ENCODE measurements around the gene RAPGEF6. TPM values are rescaled to one million over a fixed set of nuclear protein-coding genes. Genes with fewer than 3 reads are reported as not detected.
A peak's percentile ranks its signal among the peaks of the same experiment; 100 is the strongest.

Gene RAPGEF6
- total and polyA plus RNA-seq, 2 of the 4 experiments (the other 2 are of a cell fraction) = 5.8 to 18.8 TPM

DNA sequence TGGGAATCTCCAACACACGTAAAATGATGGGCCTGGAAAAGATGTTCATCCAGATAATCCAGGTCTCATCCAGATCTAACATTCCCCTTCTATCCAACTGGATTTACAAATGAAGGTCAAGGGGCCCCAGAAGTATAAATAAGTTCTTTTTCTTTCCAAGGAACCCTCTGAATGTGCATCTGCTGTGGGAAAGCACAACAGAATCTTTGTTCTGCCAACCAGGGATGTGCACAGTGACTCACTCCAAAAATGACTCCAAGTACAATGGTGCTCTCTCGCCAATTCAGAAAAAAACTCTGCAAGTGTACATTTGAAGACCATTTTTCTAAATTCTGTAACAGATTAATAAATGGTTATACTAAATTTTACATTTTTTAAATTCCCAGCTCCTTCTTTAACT is 12.4 kb downstream of the RAPGEF6 start:
- Histone ChIP-seq H4K8ac (ENCODE audit: low read depth in 2 of 2, low read length in 2 of 2) (no peak overlapping the region), H2BK15ac (ENCODE audit: low read depth, low read length) (no peak overlapping the region), H3K27me3 (ENCODE audit: control insufficient read depth, insufficient read depth, low read length) (no peaks in the 10 kb centered on the region), H3K9me1 (ENCODE audit: insufficient read depth, low read length) (no peaks in the 10 kb centered on the region), H3K9ac (ENCODE audit: low read depth, low read length) (no peak overlapping the region), H3K79me1 (ENCODE audit: low read depth in 1 of 2, low read length in 2 of 2) (peaks cover 17 to 48% of the 10 kb centered on the region in 2 experiments), H2AK9ac (replicated peaks; ENCODE audit: low read depth, low read length, poor library complexity) (no peak overlapping the region), H2AFZ (replicated peaks; ENCODE audit: low read length, poor library complexity) (no peak overlapping the region), H3K36me3 (ENCODE audit: control insufficient read depth, insufficient read depth, low read length) (no peaks in the 10 kb centered on the region; the same call in 1 of the 2 replicates), H2AK5ac (ENCODE audit: low read depth, low read length) (no peak overlapping the region), H3K14ac (replicated peaks; ENCODE audit: low read depth, low read length) (no peak overlapping the region), H3K18ac (ENCODE audit: low read depth, low read length) (no peak overlapping the region), H4K20me1 (ENCODE audit: insufficient read depth, low read length) (0 out of 2 replicates have a peak, but pooled peaks cover under 1% of the 10 kb centered on the region), H3K4me2 (ENCODE audit: low read depth, low read length) (no peak overlapping the region), H3K4ac (ENCODE audit: low read depth, low read length) (no peak overlapping the region), H3K4me3 (ENCODE audit: insufficient read depth, low read depth, low read length) (no peak overlapping the region), H3K27ac (ENCODE audit: insufficient read depth, low read length) (no peak overlapping the region), H4K5ac (ENCODE audit: low read depth, low read length) (no peak overlapping the region), H3K23ac (ENCODE audit: low read depth, low read length) (no peak overlapping the region), H2BK120ac (ENCODE audit: low read depth, low read length) (no peak overlapping the region), H3K9me3 (ENCODE audit: control insufficient read depth, insufficient read depth, low read length) (no peaks in the 10 kb centered on the region), H4K91ac (ENCODE audit: insufficient read depth, low read depth, low read length) (no peak overlapping the region), H2BK20ac (ENCODE audit: low read depth, low read length) (no peak overlapping the region), H2BK5ac (ENCODE audit: low read depth, low read length, poor library complexity, severe bottlenecking) (no peak overlapping the region), H3K4me1 (ENCODE audit: control insufficient read depth, insufficient read depth, low read length) (no peaks in the 10 kb centered on the region), H3K56ac (ENCODE audit: extremely low read depth, insufficient read depth, low read length) (no peak overlapping the region)
- DNase-seq (peak; percentile 79), ATAC-seq (ENCODE audit: low read depth) (peak; percentile 67)
- ChIA-PET POLR2A (ENCODE audit: unreplicated experiment) (no interaction called here), CTCF (interaction anchor here (0.6 kb wide), 1 partner anchor 337 kb away, joined by 3 read pairs; no protein-coding TSS in a partner anchor)
- dilution Hi-C loops (cut with HindIII; ENCODE audit: low sequenced_read_pairs, unreplicated experiment) = no loop called here
- TF ChIP-seq MXI1 (IDR thresholded peaks at IDR 0.05; ENCODE audit: borderline replicate concordance, low read depth, low read length) (no peak), MAZ (IDR thresholded peaks at IDR 0.05; ENCODE audit: borderline replicate concordance, low read depth, low read length) (no peak), MAFK (IDR thresholded peaks at IDR 0.05; ENCODE audit: low read depth, low read length) (no peak), RCOR1 (IDR thresholded peaks at IDR 0.05; ENCODE audit: insufficient replicate concordance, low read length) (no peak), RFX5 (IDR thresholded peaks at IDR 0.05; ENCODE audit: low read depth, low read length) (no peak), FOS (IDR thresholded peaks at IDR 0.05; ENCODE audit: low read depth, low read length) (no peak), POLR2A (IDR thresholded peaks at IDR 0.05; ENCODE audit: low read depth, low read length) (no peak), NFE2L2 (IDR thresholded peaks at IDR 0.05; ENCODE audit: low read depth, low read length) (no peak), BHLHE40 (IDR thresholded peaks at IDR 0.05; ENCODE audit: low read depth, low read length) (no peak), CHD1 (IDR thresholded peaks at IDR 0.05; ENCODE audit: low read depth, low read length) (no peak), SMC3 (IDR thresholded peaks at IDR 0.05; ENCODE audit: low read depth, low read length) (no peak), RAD21 (IDR thresholded peaks at IDR 0.05; ENCODE audit: low read length) (no peak), CEBPB (IDR thresholded peaks at IDR 0.05; ENCODE audit: low read depth, low read length) (no peak)
- TF ChIP-seq, protein P1, sequence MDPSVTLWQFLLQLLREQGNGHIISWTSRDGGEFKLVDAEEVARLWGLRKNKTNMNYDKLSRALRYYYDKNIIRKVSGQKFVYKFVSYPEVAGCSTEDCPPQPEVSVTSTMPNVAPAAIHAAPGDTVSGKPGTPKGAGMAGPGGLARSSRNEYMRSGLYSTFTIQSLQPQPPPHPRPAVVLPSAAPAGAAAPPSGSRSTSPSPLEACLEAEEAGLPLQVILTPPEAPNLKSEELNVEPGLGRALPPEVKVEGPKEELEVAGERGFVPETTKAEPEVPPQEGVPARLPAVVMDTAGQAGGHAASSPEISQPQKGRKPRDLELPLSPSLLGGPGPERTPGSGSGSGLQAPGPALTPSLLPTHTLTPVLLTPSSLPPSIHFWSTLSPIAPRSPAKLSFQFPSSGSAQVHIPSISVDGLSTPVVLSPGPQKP (IDR thresholded peaks at IDR 0.05; ENCODE audit: borderline replicate concordance, low read depth, low read length) = no peak
- TF ChIP-seq, protein P2, sequence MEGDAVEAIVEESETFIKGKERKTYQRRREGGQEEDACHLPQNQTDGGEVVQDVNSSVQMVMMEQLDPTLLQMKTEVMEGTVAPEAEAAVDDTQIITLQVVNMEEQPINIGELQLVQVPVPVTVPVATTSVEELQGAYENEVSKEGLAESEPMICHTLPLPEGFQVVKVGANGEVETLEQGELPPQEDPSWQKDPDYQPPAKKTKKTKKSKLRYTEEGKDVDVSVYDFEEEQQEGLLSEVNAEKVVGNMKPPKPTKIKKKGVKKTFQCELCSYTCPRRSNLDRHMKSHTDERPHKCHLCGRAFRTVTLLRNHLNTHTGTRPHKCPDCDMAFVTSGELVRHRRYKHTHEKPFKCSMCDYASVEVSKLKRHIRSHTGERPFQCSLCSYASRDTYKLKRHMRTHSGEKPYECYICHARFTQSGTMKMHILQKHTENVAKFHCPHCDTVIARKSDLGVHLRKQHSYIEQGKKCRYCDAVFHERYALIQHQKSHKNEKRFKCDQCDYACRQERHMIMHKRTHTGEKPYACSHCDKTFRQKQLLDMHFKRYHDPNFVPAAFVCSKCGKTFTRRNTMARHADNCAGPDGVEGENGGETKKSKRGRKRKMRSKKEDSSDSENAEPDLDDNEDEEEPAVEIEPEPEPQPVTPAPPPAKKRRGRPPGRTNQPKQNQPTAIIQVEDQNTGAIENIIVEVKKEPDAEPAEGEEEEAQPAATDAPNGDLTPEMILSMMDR (conservative IDR thresholded peaks at IDR 0.05; ENCODE audit: low read depth, low read length) = no peak
- BruUV-seq (replicated peaks) = no TSS peak
- in situ Hi-C loops (cut with MboI; ENCODE audit: low sequenced_read_pairs) = no loop called here
- intact Hi-C loops (cut with micrococcal nuclease) = no loop called here
- WGBS, 2 experiments (ENCODE audit: extremely low coverage in 2 of 2, insufficient read length in 1 of 2) = no CpG with 5 or more reads among the region's 2 CpGs

Data from IMR-90 (cell line).